Progenitor cell of endocrine pancreas (in vitro differentiated cells): ENCODE measurements around the gene NSUN6. TPM values are rescaled to one million over a fixed set of nuclear protein-coding genes. Genes with fewer than 3 reads are reported as not detected.

Experiments
- DNase-seq: peaks from one replicate; pipeline ENCODE4 v3.0.0; 2021; ENCODE audit warnings: low spot score; ENCODE audit not compliant: unreplicated experiment
- H3K27ac Mint-ChIP-seq: 2 replicates; pipeline ENCODE4 v1.8.0; 2021; ENCODE audit warnings: mild to moderate bottlenecking, moderate library complexity, mixed read lengths
- H3K27me3 Mint-ChIP-seq: 2 replicates; pipeline ENCODE4 v1.8.0; 2021; ENCODE audit warnings: mixed read lengths
- H3K36me3 Mint-ChIP-seq: 2 replicates; pipeline ENCODE4 v1.8.0; 2022; ENCODE audit warnings: mixed read lengths; ENCODE audit not compliant: insufficient read depth
- H3K4me1 Mint-ChIP-seq: 2 replicates; pipeline ENCODE4 v1.8.0; 2021; ENCODE audit warnings: low read depth, mixed read lengths
- H3K4me3 Mint-ChIP-seq: 2 replicates; pipeline ENCODE4 v1.8.0; 2021; ENCODE audit warnings: low read depth, mild to moderate bottlenecking, moderate library complexity, mixed read lengths
- H3K9me3 Mint-ChIP-seq: 2 replicates; pipeline ENCODE4 v1.8.0; 2021; ENCODE audit warnings: low read depth, mixed read lengths
- total RNA-seq: library from RNA; stranded (reverse); gene quantifications from 2 replicates; pipeline ENCODE4 v1.2.1, GENCODE V29; 2021
- TF ChIP-seq, protein P1 (sequence below): fragments of 200-600 bp; sonication (generic); IDR thresholded peaks from one replicate; pipeline ENCODE4 v1.5.0; 2021; ENCODE audit warnings: antibody characterized with exemption, mild to moderate bottlenecking; ENCODE audit not compliant: unreplicated experiment

NSUN6 gene
- total RNA-seq, 1 donor from 2014 or later: 17.3 TPM

- Mint-ChIP-seq H3K36me3 (peaks cover 2% of the 10 kb centered on the region), H3K9me3 (no peaks in the 10 kb centered on the region), H3K27ac (no peak overlapping the region), H3K4me1 (peaks cover 19% of the 10 kb centered on the region), H3K27me3 (no peaks in the 10 kb centered on the region), H3K4me3 (no peak overlapping the region)
- no peak for DNase-seq
- TF ChIP-seq, protein P1, sequence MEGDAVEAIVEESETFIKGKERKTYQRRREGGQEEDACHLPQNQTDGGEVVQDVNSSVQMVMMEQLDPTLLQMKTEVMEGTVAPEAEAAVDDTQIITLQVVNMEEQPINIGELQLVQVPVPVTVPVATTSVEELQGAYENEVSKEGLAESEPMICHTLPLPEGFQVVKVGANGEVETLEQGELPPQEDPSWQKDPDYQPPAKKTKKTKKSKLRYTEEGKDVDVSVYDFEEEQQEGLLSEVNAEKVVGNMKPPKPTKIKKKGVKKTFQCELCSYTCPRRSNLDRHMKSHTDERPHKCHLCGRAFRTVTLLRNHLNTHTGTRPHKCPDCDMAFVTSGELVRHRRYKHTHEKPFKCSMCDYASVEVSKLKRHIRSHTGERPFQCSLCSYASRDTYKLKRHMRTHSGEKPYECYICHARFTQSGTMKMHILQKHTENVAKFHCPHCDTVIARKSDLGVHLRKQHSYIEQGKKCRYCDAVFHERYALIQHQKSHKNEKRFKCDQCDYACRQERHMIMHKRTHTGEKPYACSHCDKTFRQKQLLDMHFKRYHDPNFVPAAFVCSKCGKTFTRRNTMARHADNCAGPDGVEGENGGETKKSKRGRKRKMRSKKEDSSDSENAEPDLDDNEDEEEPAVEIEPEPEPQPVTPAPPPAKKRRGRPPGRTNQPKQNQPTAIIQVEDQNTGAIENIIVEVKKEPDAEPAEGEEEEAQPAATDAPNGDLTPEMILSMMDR: no peak
These were observed 127.5 kb downstream of the NSUN6 start for GRCh38 chr10:18523858-18524257.

- H3K4me3 Mint-ChIP-seq: no peak overlapping the region
- H3K27ac Mint-ChIP-seq: no peak overlapping the region
- no peaks in the 10 kb centered on the region for H3K9me3 Mint-ChIP-seq
- no peaks in the 10 kb centered on the region for H3K27me3 Mint-ChIP-seq
- no peak for DNase-seq
- peaks cover 21% of the 10 kb centered on the region for H3K4me1 Mint-ChIP-seq
- peaks cover 2% of the 10 kb centered on the region for H3K36me3 Mint-ChIP-seq
- TF ChIP-seq, protein P1: no peak
These were observed 128.4 kb downstream of the NSUN6 start for GRCh38 chr10:18523025-18523424.

DNA sequence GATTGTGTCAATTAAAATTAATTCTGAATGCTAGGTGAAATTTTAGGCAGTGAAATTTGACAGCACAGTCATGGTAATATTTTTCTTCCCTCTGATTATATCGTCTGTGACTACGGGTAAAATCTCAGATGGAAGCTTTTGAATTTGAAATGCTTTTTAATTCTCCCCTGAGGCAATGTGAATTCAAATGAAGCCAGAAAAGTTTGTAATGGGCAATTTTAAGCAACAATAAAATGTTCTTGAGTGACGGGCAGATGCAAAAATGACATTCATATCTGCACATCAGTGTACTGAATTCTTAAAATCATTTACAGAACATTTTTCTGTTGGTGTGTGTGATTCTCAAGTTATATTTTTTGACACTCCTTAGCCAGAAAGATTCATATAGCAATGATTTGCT, 134.5 kb downstream of the NSUN6 start:
- Mint-ChIP-seq H3K27me3 (no peaks in the 10 kb centered on the region), H3K36me3 (peaks cover 12% of the 10 kb centered on the region), H3K4me1 (peaks cover 4% of the 10 kb centered on the region), H3K9me3 (no peaks in the 10 kb centered on the region), H3K4me3 (no peak overlapping the region), H3K27ac (no peak overlapping the region)
- DNase-seq: no peak
- TF ChIP-seq, protein P1: no peak

- peaks cover 11% of the 10 kb centered on the region for H3K36me3 Mint-ChIP-seq
- no peak for DNase-seq
- peaks cover 4% of the 10 kb centered on the region for H3K4me1 Mint-ChIP-seq
- H3K9me3 Mint-ChIP-seq: no peaks in the 10 kb centered on the region
- no peaks in the 10 kb centered on the region for H3K27me3 Mint-ChIP-seq
- no peak overlapping the region for H3K4me3 Mint-ChIP-seq
- H3K27ac Mint-ChIP-seq: no peak overlapping the region
- TF ChIP-seq, protein P1: no peak
These were observed 136.8 kb downstream of the NSUN6 start for GRCh38 chr10:18514537-18514936.

DNA sequence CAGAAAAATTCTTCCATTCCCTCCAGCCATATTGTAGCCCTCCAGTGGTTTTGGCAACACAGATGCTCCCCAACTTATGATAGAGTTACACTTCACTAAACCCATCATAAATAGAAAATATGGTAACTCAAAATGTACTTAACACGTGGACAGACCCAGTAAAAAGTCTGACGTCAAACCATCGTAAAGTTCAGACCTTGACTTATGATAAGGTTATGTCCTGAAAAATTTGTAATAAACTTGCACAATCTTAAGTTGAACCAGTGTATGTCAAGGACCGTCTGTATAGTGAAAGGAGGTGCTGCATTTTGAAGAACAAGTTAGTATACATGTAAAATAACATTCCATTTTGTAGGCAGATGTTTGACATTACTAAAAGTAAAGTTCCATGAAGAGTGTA, 142.8 kb downstream of the NSUN6 start:
- H3K27ac Mint-ChIP-seq: no peak overlapping the region
- H3K4me1 Mint-ChIP-seq: no peaks in the 10 kb centered on the region
- no peaks in the 10 kb centered on the region for H3K9me3 Mint-ChIP-seq
- DNase-seq: no peak
- H3K4me3 Mint-ChIP-seq: no peak overlapping the region
- peaks cover 8% of the 10 kb centered on the region for H3K36me3 Mint-ChIP-seq
- no peaks in the 10 kb centered on the region for H3K27me3 Mint-ChIP-seq
- TF ChIP-seq, protein P1: no peak
